GM21515 (cell line): ENCODE results near the gene UTY.

Source experiments
- ATAC-seq: cut with Tn5 transposase; IDR thresholded peaks from one replicate; pipeline ENCODE4 v1.9.1; 2021; ENCODE audit not compliant: unreplicated experiment

The UTY gene

DNA sequence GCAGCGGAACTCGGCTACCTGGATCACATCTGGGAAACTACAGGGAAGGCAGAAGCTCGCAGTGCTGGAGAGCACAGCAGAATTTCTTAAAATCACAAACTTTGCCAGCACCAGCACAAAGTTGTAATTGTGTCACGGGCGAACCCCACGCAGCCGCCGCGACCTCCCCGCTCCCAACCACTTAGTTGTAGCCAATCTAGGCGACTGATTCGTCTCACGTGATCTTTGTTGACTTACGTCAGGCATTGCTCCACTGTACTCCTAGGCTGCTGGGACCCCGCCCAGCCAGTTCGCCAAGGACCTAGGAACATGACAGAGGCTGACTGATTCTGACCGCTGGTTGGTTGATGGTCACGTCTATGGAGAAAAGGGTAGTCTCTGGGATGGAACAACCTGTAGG, at the start of gene UTY:
Gene UTY, minus strand, starts transcription at position 206 of the 400 bp plus-strand sequence. CDS start 368 bp downstream, outside the sequence.
- ATAC-seq = peak; percentile 97

DNA sequence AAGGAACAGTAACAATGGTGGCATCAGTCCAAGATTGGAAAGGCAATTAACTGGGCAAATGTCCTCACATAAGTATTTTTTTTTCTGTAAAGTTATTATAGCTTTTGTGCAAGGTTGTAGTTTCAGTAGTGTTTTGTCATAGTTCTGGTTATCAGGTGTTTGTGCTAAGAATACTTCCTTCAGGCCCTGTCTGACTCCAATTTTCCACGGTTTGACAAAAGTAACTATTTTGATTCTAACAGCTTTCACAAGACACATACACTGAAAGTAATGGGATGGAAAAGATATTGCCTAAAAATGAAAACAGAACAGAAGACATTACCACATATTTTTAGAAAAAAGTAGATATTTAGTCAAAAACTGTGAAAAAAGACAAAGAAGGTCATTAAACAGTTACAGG, 40.6 kb upstream of the UTY start:
- no peak for ATAC-seq

DNA sequence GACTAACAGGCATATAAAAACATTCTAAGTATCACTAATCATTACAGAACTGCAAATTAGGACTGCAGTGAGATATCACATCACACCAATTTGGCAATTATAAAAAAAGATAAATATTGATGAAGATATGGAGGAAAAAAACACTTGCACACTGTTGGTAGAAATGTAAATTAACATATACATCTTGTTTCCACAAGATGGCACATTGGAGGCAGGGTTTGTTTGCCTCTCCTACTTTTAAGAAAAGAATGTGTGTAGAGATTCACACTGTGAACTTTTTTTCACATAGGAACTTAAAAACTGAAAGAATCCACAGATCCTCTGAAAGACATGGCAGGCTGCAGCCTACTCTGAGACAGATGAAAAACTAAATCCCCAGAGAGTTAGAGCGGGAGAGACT, 21.4 kb upstream of the UTY start:
- no peak for ATAC-seq

DNA sequence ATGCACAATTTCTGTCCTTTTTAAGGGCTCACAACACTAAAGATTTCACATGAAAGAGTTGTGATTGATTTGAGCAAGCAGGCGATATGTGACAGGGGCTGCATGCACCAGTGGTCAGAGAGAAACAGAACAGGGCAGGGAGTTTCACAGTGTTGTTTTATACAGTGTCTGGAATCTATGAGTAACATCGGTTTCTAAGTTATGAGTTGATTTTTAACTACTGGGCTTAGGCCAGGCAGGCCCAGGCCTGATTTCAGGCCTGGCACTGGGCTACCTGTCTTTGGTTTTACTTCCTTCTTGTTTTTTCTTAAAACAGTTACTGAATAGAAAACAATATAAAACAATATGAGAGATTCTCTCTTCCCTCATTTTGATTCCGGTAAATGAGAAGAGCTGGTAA, 13.9 kb upstream of the UTY start:
- ATAC-seq = no peak

DNA sequence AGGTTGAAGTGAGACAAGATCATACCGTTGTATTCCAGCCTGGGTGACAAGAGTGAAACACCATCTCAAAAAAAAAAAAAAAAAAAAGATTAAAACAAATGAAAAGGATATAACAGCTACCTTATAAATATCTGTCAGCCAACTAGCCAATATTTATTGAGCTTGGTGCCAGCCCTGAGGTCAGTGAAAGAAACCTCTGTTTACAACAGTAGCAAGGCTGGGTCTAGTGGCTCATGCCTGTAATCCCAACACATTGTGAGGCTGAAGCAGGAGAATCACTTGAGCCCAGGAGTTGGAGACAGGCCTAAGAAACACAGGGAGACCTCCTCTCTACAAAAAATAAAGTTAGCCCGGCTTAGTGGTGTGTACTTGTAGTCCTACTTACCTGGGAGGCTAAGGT, 12.6 kb upstream of the UTY start:
- ATAC-seq = no peak

DNA sequence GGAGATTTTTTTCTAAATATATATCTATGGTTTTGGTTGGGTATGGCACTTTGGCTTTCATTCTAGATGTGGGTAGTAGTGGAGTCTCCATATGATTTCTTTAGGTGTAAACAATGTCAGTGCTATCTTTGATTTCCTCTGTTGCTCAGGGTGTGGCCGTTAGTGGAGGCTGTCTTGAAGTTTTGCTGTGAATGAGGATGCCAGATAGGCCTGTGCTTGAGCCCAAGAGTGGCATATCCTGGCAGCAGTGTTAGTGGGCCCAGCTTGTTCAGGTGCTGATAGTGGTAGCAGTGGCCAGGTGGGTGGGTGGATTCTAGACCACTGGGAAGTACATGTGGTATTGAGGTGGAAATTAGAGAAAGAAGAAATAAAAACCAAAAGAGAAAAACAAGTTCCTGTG, 8.9 kb upstream of the UTY start:
- no peak for ATAC-seq

DNA sequence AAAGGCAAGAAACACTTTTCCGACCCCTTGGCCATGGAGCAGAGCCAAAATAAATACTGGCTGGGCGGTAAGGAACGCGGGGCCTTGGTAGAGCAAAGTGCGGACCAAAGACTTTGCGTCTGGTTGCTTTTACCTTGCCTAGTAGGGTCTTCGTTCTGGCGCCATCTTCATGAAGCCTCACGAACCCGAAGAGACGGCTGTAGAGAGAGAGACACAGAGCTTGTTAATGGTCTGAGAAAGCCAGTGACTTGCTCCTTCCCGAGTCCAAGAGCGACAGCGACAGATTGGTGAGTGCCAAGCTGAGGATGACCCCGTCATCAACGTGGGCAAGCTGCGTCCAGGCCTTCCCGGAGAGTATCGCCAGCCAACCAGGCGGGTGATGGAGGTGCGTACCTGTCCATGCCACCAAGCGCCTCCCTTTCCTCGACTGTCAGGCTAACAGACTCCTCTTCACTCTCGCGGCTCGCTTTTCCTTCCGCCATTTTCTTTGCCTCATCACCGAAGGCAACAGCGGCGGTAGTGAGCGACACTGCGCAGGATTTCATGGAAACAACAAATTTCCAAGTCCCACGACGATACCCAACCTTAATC, 617 bp downstream of the UTY start:
- ATAC-seq = peak; percentile 49

DNA sequence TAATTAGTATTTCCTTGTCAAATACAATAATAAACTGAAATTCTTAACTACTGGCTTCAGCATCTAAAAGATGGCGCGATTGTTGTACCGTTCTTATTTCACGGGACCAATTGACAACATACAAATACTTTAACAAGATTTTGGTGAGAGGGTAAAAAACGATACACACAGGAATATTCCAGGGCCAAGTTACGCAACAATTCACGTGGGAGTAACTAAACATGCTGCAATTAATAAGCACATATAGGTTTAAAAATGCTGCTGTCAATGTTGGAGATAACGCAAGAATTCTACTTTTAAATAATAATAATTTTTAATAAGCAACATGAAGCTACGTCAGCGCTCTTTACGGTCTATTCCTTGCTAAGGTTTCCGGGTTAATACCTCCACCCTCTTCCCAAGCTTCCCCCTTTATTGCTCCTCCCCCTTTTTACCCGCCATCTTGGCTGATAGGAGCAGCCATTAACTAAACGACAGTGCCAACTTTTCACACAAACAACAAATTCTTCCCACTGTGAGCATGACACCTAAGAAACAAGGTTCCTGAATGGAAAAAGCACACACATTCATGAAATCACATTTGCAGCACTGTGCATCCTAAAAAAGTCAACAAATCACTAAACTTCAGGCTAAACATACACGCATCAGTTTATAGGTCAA, 1.6 kb downstream of the UTY start:
- no peak for ATAC-seq

DNA sequence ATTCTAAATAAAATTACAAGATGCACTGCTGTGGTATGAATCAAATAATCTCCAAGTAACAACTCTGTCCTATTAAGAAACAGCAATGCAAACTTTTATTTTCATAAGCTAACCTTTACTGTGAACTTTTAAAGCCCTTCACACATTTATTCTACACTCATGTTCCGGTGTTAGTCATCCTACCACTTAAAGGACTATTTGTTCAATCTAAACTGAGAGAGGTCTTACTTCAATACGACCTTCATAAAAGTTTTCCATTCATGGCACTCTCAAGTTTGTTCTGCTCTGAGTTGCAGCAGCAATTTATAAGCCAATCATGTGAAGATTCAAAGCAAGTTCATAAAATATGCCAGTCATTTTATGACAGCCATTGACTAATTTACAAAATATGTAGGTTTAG, 4.8 kb downstream of the UTY start:
- no peak for ATAC-seq

DNA sequence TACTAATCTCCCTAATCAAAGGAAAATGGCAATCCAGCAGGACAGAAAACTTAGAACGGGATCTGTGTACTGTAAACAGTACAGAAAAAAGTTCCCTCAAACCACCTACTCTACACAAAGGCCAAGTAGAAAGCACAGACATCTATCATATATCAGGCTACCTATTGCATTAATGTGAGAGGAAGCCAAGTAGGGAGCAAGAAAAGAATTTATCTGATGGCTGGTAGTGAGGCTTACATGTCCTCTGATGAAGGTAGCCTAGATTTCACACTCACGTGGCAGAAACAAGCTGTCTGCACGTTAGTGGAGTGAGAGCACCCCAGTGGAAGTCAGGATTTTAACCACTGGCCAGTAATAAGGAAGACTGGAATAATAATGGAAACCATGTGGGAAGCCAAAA, 28.3 kb downstream of the UTY start:
- ATAC-seq = no peak

DNA sequence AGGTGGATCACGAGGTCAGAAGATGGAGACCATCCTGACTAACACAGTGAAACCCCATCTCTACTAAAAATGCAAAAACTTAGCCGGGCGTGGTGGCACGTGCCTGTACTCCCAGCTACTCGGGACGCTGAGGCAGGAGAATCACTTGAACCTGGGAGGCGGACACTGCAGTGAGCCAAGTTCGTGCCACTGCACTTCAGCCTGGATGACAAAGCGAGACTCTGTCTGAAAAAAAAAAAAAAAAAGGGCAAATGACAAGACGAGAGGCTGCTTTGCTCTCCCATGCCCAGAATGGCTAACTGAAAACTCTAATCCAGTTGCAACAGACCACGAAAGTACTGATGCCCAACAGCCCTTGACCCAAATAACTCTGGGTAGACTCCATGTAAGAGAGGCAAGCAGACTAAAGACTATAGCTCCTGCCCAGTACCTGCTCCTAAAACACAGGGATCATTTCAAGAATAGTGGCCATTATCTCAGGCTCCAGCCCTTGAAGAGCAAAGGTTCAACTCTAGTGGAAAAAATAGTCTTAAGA, 29.2 kb downstream of the UTY start:
- ATAC-seq = no peak

DNA sequence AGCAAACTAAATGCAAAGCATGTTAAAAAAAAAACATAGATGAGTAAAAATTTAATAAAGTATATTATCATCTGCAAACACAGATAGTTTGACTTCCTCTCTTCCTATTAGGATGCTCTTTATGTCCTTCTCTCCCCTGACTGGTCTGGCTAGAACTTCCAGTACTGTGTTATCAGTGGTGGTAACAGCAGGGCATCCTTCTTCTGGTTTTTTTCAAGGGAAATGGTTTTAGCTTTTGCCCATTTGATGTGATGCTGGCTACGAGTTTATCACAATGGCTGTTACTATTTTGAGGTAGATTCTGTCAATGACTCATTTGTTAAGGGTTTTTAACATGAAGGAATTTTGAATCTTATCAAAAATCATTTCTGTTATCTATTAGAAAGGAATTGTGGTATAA, 34.3 kb downstream of the UTY start:
- no peak for ATAC-seq

DNA sequence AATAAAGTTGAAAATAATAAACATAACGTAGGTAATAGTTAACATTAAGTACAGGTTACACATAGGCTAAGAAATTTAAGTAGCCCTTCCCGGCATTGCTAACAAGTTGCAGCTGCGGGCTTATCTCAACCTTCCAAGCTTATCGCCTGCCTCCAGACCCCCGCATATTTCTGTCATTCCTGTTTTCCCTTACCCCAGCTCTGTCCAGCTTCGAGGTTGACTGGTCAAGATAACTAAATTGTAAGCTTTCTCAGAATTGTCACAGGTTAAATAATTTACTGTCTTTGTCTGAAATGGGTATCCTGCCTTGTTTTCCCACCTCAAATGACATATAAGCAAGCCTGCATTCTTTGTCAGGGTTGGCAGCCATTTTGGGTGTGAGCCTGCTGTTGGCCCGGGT, 36.7 kb downstream of the UTY start:
- ATAC-seq = no peak

DNA sequence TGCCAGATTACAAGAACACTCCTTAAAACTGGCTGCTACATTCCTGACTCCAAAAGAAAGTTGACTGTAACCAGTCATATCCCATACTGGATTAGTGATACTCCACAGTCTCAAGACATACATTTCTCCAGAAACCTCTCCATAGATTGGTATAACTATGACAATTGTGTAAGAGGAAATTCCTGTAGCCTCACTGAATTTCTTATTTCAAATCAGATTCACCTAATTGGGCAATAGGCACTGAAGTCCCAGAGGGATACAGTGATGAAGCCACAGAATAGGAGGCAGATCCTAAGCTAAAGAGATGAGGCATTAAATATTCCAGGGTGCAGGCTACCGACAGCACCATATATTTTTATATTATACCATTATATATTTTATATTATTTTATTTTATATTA, 39.0 kb downstream of the UTY start:
- no peak for ATAC-seq

DNA sequence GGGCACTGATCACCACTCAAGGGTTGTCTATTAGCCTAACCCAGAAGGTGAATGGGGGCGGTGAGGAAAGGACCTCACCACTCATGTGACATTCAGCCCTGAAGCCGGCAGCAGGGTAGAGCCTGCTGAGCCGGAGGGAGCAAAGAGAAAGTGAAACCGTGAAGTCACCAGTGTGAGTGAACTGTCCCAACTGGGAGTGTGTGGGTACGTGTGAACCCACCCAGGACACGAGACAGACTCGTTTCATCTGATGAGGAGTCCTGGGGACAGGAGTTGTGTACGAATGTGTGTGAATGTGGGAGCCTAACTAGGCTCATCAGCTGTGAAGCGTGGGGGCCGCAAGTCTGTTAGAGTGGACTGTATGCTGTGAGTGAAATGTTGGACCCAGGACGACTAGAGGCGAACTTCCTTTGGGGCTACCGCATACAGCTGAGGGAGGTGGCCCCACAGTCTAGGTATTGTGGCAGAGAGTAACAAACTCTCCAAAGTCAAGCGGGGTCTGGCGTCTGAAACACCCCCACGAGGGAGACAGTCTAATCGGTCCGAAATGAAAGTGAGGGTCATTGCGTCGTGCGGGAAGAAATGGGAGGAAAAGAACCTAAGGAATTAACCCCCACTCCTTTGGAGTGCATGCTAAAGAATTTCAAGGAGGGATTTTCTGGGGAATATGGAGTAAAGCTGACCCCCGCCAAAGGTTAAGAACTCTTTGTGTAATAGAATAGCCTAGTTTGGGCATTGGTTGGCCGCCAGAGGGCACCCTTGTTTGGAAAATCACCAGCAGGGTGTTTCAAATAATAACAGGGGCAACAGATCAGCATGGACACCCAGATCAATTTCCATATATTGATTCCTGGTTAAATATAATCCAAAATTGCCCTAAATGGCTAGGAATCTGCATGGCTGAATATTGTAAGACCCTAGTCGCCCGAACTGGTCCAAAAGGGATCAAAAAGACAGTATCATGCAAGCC, 43.6 kb downstream of the UTY start:
- peak; percentile 86 for ATAC-seq

DNA sequence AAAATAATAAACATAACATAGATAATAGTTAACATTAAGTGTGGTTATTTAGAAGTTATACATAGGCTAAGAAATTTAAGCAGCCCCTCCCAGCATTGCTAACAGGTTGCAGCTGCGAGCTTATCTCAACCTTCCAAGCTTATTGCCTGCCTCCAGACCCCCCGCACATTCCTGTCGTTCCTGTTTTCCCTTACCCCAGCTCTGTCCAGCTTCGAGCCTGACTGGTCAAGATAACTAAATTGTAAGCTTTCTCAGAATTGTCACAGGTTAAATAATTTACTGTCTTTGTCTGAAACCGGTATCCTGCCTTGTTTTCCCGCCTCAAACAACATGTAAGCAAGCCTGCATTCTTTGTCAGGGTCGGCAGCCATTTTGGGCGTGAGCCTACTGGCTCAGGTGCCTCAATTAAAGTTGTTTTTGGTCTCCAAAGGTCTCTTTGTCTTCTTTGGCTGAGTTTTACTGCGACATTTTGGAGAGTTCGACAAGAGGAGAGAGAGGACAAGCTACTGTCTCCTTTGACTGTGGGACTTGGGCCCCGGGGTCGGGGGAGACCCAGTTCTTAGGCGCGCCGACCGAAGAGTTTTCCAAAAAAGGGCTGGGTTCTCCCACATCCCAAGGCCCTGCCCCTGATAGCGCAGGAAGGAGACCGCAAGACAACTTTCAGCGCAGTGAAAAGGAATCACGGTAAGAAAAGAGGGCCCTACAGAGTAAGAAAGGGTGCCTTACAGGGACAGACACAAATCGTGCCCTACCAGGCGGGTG, 44.4 kb downstream of the UTY start:
- no peak for ATAC-seq

DNA sequence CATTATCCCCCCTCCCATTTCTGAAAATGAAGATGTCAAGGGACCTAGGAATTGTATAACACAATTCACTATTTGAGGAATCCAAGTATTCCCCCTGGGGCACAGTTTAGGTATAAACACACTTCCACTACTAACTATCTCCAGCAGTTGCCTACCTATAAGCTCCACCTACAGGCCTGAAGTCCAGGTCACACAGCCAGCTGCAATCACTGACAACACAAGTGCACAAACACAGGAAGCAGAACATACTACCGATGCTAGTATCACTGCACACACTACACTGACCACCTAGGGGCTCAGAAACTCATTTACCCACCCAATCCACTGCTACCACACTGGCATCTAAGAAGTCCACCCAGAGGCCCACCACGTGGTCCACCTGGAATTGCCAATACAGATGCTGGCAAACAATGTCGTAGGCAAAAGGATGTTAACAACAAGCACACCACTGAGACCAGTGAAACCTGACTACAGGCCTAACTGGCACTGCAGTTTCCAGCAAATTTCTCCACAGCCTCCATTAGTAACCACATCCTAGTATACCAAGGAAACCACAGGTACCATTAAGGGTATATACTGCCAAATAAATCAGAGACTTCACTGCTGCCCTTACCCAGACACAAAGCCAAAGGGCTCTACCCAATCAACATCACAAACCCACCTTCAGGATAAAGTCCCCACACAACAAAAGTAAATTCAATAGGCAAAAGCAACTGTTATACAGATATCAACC, 47.4 kb downstream of the UTY start:
- ATAC-seq = no peak

DNA sequence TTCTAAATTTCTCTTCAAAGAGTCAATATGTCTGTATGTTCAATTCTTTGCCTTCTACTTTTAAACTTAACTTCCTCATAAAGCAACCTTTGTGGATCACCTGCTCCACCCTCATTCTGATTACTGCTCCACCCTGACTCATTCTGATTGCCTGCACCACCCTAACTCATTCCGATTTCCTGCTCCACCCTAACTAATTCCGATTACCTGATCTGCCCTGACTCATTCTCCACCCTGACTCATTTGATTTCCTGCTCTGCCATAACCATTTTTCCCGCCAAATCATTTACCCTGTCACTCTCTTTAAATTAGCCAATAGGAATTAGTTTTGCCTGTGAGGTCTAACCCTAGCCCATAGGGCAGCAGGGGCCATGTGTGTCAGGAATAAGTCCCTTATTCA, 50.3 kb downstream of the UTY start:
- no peak for ATAC-seq

DNA sequence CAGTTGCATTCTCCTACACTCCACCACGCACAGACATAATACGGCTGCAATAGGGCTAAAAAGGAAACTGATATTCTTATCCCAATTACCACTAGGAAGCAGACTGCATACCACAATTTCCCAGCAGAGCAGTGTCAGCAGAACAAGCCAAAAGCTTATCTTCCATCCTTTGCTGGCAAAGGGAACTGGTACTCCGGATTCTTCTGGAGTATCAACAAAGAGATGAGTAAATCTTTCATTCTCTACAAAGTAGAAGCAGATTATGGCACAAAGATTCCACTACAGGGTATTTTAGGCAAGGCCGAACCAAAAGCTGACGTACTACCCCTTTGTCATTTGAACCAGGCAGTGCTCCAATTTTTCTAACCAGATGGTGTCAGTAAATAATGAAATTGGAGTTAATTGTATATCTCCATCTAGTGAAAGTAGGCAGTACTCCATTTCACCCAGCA, 56.5 kb downstream of the UTY start:
- no peak for ATAC-seq
